CD4-positive, alpha-beta T cell (primary cell): ENCODE data around the gene OXSR1. TPM values are rescaled to one million over a fixed set of nuclear protein-coding genes. Genes with fewer than 3 reads are reported as not detected.
A peak's percentile ranks its signal among the peaks of the same experiment; 100 is the strongest.

ENCODE experiments used
- ATAC-seq: fragments of 200-7000 bp; cut with Tn5 transposase; one replicate; pipeline ENCODE4 v1.10.0; 2022; ENCODE audit warnings: mild to moderate bottlenecking; ENCODE audit not compliant: poor library complexity
- CTCF ChIA-PET: fragments of 350-600 bp; sonication (Branson Sonifier 250); formaldehyde crosslinking; loops from one replicate; lab custom pipeline; 2021; ENCODE audit warnings: antibody characterized with exemption, inconsistent platforms; lab: Charles Lee
- POLR2A ChIA-PET: fragments of 350-600 bp; sonication (Branson Sonifier 250); formaldehyde crosslinking; loops from one replicate; lab custom pipeline; 2021; ENCODE audit warnings: antibody characterized with exemption, inconsistent platforms; lab: Charles Lee
- DNase-seq, 14 experiments: peaks; one replicate each; pipeline ENCODE4 v3.0.0-alpha.2; 2013 to 2020; ENCODE audit warnings: mixed read lengths in 2 of 14
- H3K27ac ChIP-seq, 2 donors: one replicate each; pipeline versions ENCODE4 v1.5.1 to v1.7.0; 2013; ENCODE audit warnings: low read length in 2 of 2, low read depth in 1 of 2, mild to moderate bottlenecking in 1 of 2
- H3K27me3 ChIP-seq, 2 experiments: 1 replicate in 1 of 2; 2 replicates in 1 of 2; pipeline versions ENCODE4 v1.6.1 to v1.7.0; 2013; ENCODE audit warnings: low read length in 2 of 2, control low read depth in 1 of 2, mild to moderate bottlenecking in 1 of 2, moderate library complexity in 1 of 2; ENCODE audit not compliant: insufficient read depth in 2 of 2, control insufficient read depth in 1 of 2
- H3K36me3 ChIP-seq: one replicate; pipeline ENCODE4 v1.6.1; 2013; ENCODE audit warnings: low read length, control low read depth; ENCODE audit not compliant: insufficient read depth
- H3K4me1 ChIP-seq: one replicate; pipeline ENCODE4 v1.6.1; 2013; ENCODE audit warnings: low read length, control low read depth; ENCODE audit not compliant: insufficient read depth
- H3K4me3 ChIP-seq: one replicate; pipeline ENCODE4 v1.5.1; 2013; ENCODE audit warnings: mild to moderate bottlenecking, low read length, moderate library complexity
- H3K9me3 ChIP-seq, 2 experiments: 1 replicate in 1 of 2; 2 replicates in 1 of 2; pipeline versions ENCODE4 v1.6.1 to v1.7.0; 2013; ENCODE audit warnings: low read length in 2 of 2, mild to moderate bottlenecking in 2 of 2, control low read depth in 1 of 2, moderate library complexity in 1 of 2; ENCODE audit not compliant: control insufficient read depth in 1 of 2, insufficient read depth in 1 of 2
- H3K27ac Mint-ChIP-seq: one replicate; pipeline ENCODE4 v1.8.0; 2020; ENCODE audit warnings: mixed read lengths
- H3K27me3 Mint-ChIP-seq: one replicate; pipeline ENCODE4 v1.8.0; 2021; ENCODE audit warnings: mixed read lengths
- H3K36me3 Mint-ChIP-seq: one replicate; pipeline ENCODE4 v1.8.0; 2021; ENCODE audit warnings: low read depth, mixed read lengths
- H3K4me1 Mint-ChIP-seq: one replicate; pipeline ENCODE4 v1.8.0; 2021; ENCODE audit warnings: low read depth, mixed read lengths
- H3K4me3 Mint-ChIP-seq: one replicate; pipeline ENCODE4 v1.8.0; 2020; ENCODE audit warnings: mild to moderate bottlenecking, mixed read lengths
- H3K9me3 Mint-ChIP-seq: one replicate; pipeline ENCODE4 v1.8.0; 2020; ENCODE audit warnings: mixed read lengths
- CTCF ChIP-seq: fragments of 200-600 bp; IDR thresholded peaks from one replicate; pipeline ENCODE4 v1.8.0; 2022; ENCODE audit warnings: antibody characterized with exemption, mild to moderate bottlenecking
- intact Hi-C, 2 experiments: fragments of 100-400 bp; cut with DNase I in 1 of 2; cut with micrococcal nuclease in 1 of 2; formaldehyde crosslinking; loops; one replicate each; pipeline versions ENCODE4 v1.15.1 to v1.9.0; 2023 to 2025; cut with DNase I, micrococcal nuclease
- total RNA-seq, 174 experiments: library from RNA in 2 of 174; stranded (reverse) in 2 of 174; gene quantifications; one replicate each; pipeline ENCODE4 v1.2.3 and lab custom pipeline; 2021 to 2026

Gene OXSR1
- total RNA-seq, 2 experiments from 2014 or later: 28.3 to 30.3 TPM

GRCh38 chr3:38267662-38268061 lies 102.3 kb downstream of the OXSR1 start:
- Histone ChIP-seq H3K27me3 (no peaks in the 10 kb centered on the region), H3K27ac (no peak overlapping the region), H3K36me3 (no peaks in the 10 kb centered on the region), H3K9me3 (no peaks in the 10 kb centered on the region), H3K4me3 (no peak overlapping the region), H3K4me1 (peaks cover 7% of the 10 kb centered on the region)
- no peak for ATAC-seq
- H3K36me3 Mint-ChIP-seq: no peaks in the 10 kb centered on the region
- POLR2A ChIA-PET: no interaction called here
- no peak for TF ChIP-seq CTCF
- no peaks in the 10 kb centered on the region for H3K9me3 Mint-ChIP-seq
- CTCF ChIA-PET: no interaction called here
- H3K27ac Mint-ChIP-seq: no peak overlapping the region
- no peak overlapping the region for H3K4me3 Mint-ChIP-seq
- H3K27me3 Mint-ChIP-seq: no peaks in the 10 kb centered on the region
- intact Hi-C loops: no loop called here
- DNase-seq: peak in 1 of 14 experiments; percentile 1
- peaks cover 35% of the 10 kb centered on the region for H3K4me1 Mint-ChIP-seq

- Mint-ChIP-seq H3K27me3 (no peaks in the 10 kb centered on the region), H3K27ac (no peak overlapping the region)
Observed at GRCh38 chr3:38268087-38268486, 102.8 kb downstream of the OXSR1 start.

GRCh38 chr3:38268522-38268921 lies 103.2 kb downstream of the OXSR1 start:
- Mint-ChIP-seq H3K4me3 (no peak overlapping the region), H3K9me3 (no peaks in the 10 kb centered on the region), H3K27me3 (no peaks in the 10 kb centered on the region), H3K36me3 (no peaks in the 10 kb centered on the region), H3K4me1 (peaks cover 28% of the 10 kb centered on the region), H3K27ac (no peak overlapping the region)
- TF ChIP-seq CTCF: no peak
- DNase-seq (peak in 1 of 14 experiments; percentile 2), ATAC-seq (no peak)
- intact Hi-C loops: no loop called here
- no peak overlapping the region for H3K4me3 ChIP-seq
- H3K36me3 ChIP-seq: no peaks in the 10 kb centered on the region
- no peaks in the 10 kb centered on the region for H3K27me3 ChIP-seq
- H3K9me3 ChIP-seq: no peaks in the 10 kb centered on the region
- ChIA-PET POLR2A (no interaction called here), CTCF (no interaction called here)
- H3K27ac ChIP-seq: no peak overlapping the region
- H3K4me1 ChIP-seq: peaks cover 7% of the 10 kb centered on the region

More at GRCh38 chr3:38268087-38268486, 102.8 kb downstream of the OXSR1 start:
- no peak overlapping the region for H3K4me3 ChIP-seq
- CTCF ChIA-PET: no interaction called here
- H3K27ac ChIP-seq: no peak overlapping the region
- intact Hi-C loops: no loop called here
- peaks cover 7% of the 10 kb centered on the region for H3K4me1 ChIP-seq
- H3K36me3 ChIP-seq: no peaks in the 10 kb centered on the region
- Mint-ChIP-seq H3K4me1 (peaks cover 33% of the 10 kb centered on the region), H3K4me3 (no peak overlapping the region), H3K9me3 (no peaks in the 10 kb centered on the region), H3K36me3 (no peaks in the 10 kb centered on the region)
- TF ChIP-seq CTCF: no peak
- DNase-seq: peak in 1 of 14 experiments; percentile 14
- no peaks in the 10 kb centered on the region for H3K9me3 ChIP-seq
- no peak for ATAC-seq
- POLR2A ChIA-PET: no interaction called here
- H3K27me3 ChIP-seq: no peaks in the 10 kb centered on the region
